Hematopoietic multipotent progenitor cell treated with erythropoietin and hydrocortisone succinate and interleukin-3 and kit ligand, for 8 days (in vitro differentiated cells): ENCODE data around the gene WDFY2.

Source experiments
- DNase-seq: peaks from one replicate; pipeline ENCODE4 v3.0.0-alpha.2; 2015

Gene WDFY2

GRCh38 chr13:51804295-51805172 is 220.3 kb downstream of the WDFY2 start:
- no peak for DNase-seq

GRCh38 chr13:51805313-51805712 is 221.1 kb downstream of the WDFY2 start:
- DNase-seq = no peak

GRCh38 chr13:51805925-51806324 is 221.7 kb downstream of the WDFY2 start:
- no peak for DNase-seq

- DNase-seq = peak; percentile 53
Observed at GRCh38 chr13:51806566-51806965, 222.3 kb downstream of the WDFY2 start.

GRCh38 chr13:51807041-51807440 is 222.8 kb downstream of the WDFY2 start:
- no peak for DNase-seq

GRCh38 chr13:51808811-51809210 is 224.5 kb downstream of the WDFY2 start:
- DNase-seq = no peak

GRCh38 chr13:51811046-51811445 is 226.8 kb downstream of the WDFY2 start:
- no peak for DNase-seq

GRCh38 chr13:51811920-51812451 is 227.7 kb downstream of the WDFY2 start:
- no peak for DNase-seq

- no peak for DNase-seq
Observed at GRCh38 chr13:51814071-51814470, 229.8 kb downstream of the WDFY2 start.

- DNase-seq = peak; percentile 80
Observed at GRCh38 chr13:51814825-51815650, 230.8 kb downstream of the WDFY2 start.

- DNase-seq = no peak
Observed at GRCh38 chr13:51815848-51816247, 231.6 kb downstream of the WDFY2 start.

GRCh38 chr13:51816604-51817249 is 232.5 kb downstream of the WDFY2 start:
- DNase-seq = no peak
